ENCODE results near the gene CCDC181. TPM values are rescaled to one million over a fixed set of nuclear protein-coding genes. Genes with fewer than 3 reads are reported as not detected.

Gene CCDC181
- total RNA-seq, 1 experiment from 2014 or later, result 0.23 TPM

DNA sequence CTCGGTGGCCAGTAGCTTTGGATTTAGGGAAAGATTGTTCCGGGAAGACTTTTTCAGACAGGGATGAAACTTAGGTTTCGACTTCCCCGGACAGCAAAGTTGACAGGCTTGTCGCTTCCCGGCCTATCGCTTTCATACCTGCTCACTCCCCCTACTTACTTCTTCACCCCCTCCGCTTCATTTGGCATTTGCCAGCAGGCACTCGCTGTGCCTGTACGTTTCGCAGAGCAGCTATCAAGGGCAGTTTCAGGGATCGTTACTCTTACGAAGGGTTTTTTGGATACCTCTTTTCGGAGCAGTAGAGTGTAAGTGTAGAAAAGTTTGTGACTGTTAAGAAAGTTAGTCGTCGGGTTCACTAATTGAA is 58.9 kb downstream of the CCDC181 start:
- CTCF ChIA-PET, result interaction anchor here (0.6 to 1.6 kb wide), 7 partner anchors 20 to 765 kb away, joined by 3 to 8 read pairs (median 3); no protein-coding TSS in a partner anchor
- TSS peak; percentile 38 for BruUV-seq (replicated peaks)
- Histone ChIP-seq H3K9me3 (no peaks in the 10 kb centered on the region), H3K4me1 (no peaks in the 10 kb centered on the region), H3K36me3 (ENCODE audit: control insufficient read depth, insufficient read depth, low read length) (no peaks in the 10 kb centered on the region), H3K27me3 (replicated peaks; ENCODE audit: control insufficient read depth, insufficient read depth, low read length) (no peaks in the 10 kb centered on the region), H3K4me3 (ENCODE audit: low read depth, low read length) (peak overlapping the region; percentile 72)
- Mint-ChIP-seq H3K4me3 (ENCODE audit: unreplicated experiment) (no peak overlapping the region), H3K9me3 (ENCODE audit: unreplicated experiment) (no peaks in the 10 kb centered on the region), H3K36me3 (ENCODE audit: insufficient read depth, unreplicated experiment) (peaks cover 6% of the 10 kb centered on the region), H3K27ac (ENCODE audit: unreplicated experiment) (no peak overlapping the region), H3K4me1 (ENCODE audit: low read depth, unreplicated experiment) (no peaks in the 10 kb centered on the region), H3K27me3 (ENCODE audit: insufficient read depth, unreplicated experiment) (no peaks in the 10 kb centered on the region)
- peak in 1 of 2 experiments; percentile 37 for DNase-seq
- intact Hi-C loops (cut with micrococcal nuclease; ENCODE audit: unreplicated experiment), result loop anchor here (5.0 kb wide), 1 partner anchor 179 kb away; no protein-coding TSS in a partner anchor
- no peak for TF ChIP-seq CTCF (IDR thresholded peaks at IDR 0.05; ENCODE audit: insufficient read depth in 1 of 2, low read depth in 1 of 2, low read length in 1 of 2, severe bottlenecking in 1 of 2, unreplicated experiment in 1 of 2)
- POLR2A ChIA-PET, result interaction anchor here (0.6 to 1.2 kb wide), 3 partner anchors 130 to 1223 kb away, joined by 3 to 4 read pairs (median 3); no protein-coding TSS in a partner anchor

- TF ChIP-seq CTCF (IDR thresholded peaks at IDR 0.05; ENCODE audit: insufficient read depth in 1 of 2, low read depth in 1 of 2, low read length in 1 of 2, severe bottlenecking in 1 of 2, unreplicated experiment in 1 of 2), result no peak
- Histone ChIP-seq H3K27me3 (replicated peaks; ENCODE audit: control insufficient read depth, insufficient read depth, low read length) (no peaks in the 10 kb centered on the region), H3K36me3 (ENCODE audit: control insufficient read depth, insufficient read depth, low read length) (no peaks in the 10 kb centered on the region), H3K4me3 (ENCODE audit: low read depth, low read length) (peak within 1 kb of the TSS; percentile 72), H3K9me3 (no peaks in the 10 kb centered on the region), H3K4me1 (no peaks in the 10 kb centered on the region)
- intact Hi-C loops (cut with micrococcal nuclease; ENCODE audit: unreplicated experiment), result loop anchor here (5.0 kb wide), 1 partner anchor 179 kb away; no protein-coding TSS in a partner anchor
- BruUV-seq (replicated peaks), result no TSS peak
- peak; percentile 96 for DNase-seq
- Mint-ChIP-seq H3K4me3 (ENCODE audit: unreplicated experiment) (no peak within 1 kb of the TSS), H3K4me1 (ENCODE audit: low read depth, unreplicated experiment) (no peaks in the 10 kb centered on the region), H3K36me3 (ENCODE audit: insufficient read depth, unreplicated experiment) (peaks cover 6% of the 10 kb centered on the region), H3K27me3 (ENCODE audit: insufficient read depth, unreplicated experiment) (no peaks in the 10 kb centered on the region), H3K27ac (ENCODE audit: unreplicated experiment) (no peak within 1 kb of the TSS), H3K9me3 (ENCODE audit: unreplicated experiment) (no peaks in the 10 kb centered on the region)
- ChIA-PET CTCF (interaction anchor here (0.6 to 1.6 kb wide), 6 partner anchors 20 to 764 kb away, joined by 3 to 8 read pairs (median 3); no protein-coding TSS in a partner anchor), POLR2A (interaction anchor here (0.6 to 1.2 kb wide), 3 partner anchors 131 to 1223 kb away, joined by 3 to 4 read pairs (median 3); no protein-coding TSS in a partner anchor)
These were observed 59.4 kb downstream of the CCDC181 start, which contains the start of the genes BLZF1 and NME7 for GRCh38 chr1:169367686-169368405. Gene BLZF1, plus strand, starts transcription at chr1:169368195. Its CDS starts 1,328 bp downstream, at chr1:169369523. Gene NME7, minus strand, starts transcription at chr1:169367797. Its CDS starts 87 bp downstream, at chr1:169367710.

DNA sequence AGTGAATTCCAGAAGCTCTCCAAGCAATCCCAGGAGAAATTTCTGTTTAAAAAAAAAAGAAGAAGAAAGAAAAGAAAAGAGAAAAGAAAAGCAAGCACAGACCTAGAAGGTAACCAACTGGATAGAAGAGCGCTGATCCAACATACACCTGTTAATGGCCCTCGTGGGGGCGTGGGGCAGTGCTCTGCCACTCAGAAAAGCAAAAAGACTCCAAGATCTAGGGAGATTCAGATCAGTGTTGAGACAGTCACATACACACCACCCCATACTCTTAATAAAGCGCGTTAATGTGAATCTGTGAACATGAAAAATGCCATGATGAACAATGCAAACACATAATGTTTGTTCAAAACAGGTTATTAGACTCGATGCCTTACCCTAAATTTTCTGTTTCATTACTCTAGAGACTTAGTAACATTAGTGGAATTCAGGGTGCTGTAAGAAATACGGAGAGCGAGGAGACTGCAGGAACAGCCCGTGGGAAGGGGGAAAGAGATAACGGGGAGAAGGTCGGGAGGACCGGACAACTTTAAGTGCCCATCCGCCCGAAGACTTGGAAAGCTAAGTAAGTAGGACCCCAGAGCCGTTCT is 60.1 kb downstream of the CCDC181 start:
- Mint-ChIP-seq H3K36me3 (ENCODE audit: insufficient read depth, unreplicated experiment) (peaks cover 6% of the 10 kb centered on the region), H3K4me3 (ENCODE audit: unreplicated experiment) (no peak overlapping the region), H3K4me1 (ENCODE audit: low read depth, unreplicated experiment) (no peaks in the 10 kb centered on the region), H3K27me3 (ENCODE audit: insufficient read depth, unreplicated experiment) (no peaks in the 10 kb centered on the region), H3K9me3 (ENCODE audit: unreplicated experiment) (no peaks in the 10 kb centered on the region), H3K27ac (ENCODE audit: unreplicated experiment) (no peak overlapping the region)
- TSS peak; percentile 64 for BruUV-seq (replicated peaks)
- H3K36me3 ChIP-seq (ENCODE audit: control insufficient read depth, insufficient read depth, low read length), result no peaks in the 10 kb centered on the region
- no peaks in the 10 kb centered on the region for H3K27me3 ChIP-seq (replicated peaks; ENCODE audit: control insufficient read depth, insufficient read depth, low read length)
- POLR2A ChIA-PET, result interaction anchor here (0.6 kb wide), 1 partner anchor 26 kb away, joined by 3 read pairs; no protein-coding TSS in a partner anchor
- H3K4me3 ChIP-seq (ENCODE audit: low read depth, low read length), result peak overlapping the region; percentile 72
- CTCF ChIA-PET, result interaction anchor here (0.9 to 1.6 kb wide), 2 partner anchors 19 to 142 kb away, joined by 3 to 6 read pairs; no protein-coding TSS in a partner anchor
- intact Hi-C loops (cut with micrococcal nuclease; ENCODE audit: unreplicated experiment), result loop anchor here (5.0 kb wide), 1 partner anchor 180 kb away; no protein-coding TSS in a partner anchor
- no peaks in the 10 kb centered on the region for H3K9me3 ChIP-seq
- TF ChIP-seq CTCF (IDR thresholded peaks at IDR 0.05; ENCODE audit: insufficient read depth in 1 of 2, low read depth in 1 of 2, low read length in 1 of 2, severe bottlenecking in 1 of 2, unreplicated experiment in 1 of 2), result no peak
- DNase-seq, result no peak
- H3K4me1 ChIP-seq, result no peaks in the 10 kb centered on the region

All from Caco-2 (cell line).